GM19463 (cell line): ENCODE results near the gene FRMD4A.

ENCODE experiments used
- ATAC-seq: cut with Tn5 transposase; IDR thresholded peaks from one replicate; pipeline ENCODE4 v1.9.1; 2021; ENCODE audit warnings: mild to moderate bottlenecking, moderate library complexity; ENCODE audit not compliant: unreplicated experiment

Gene FRMD4A

GRCh38 chr10:13715100-13715499, 615.6 kb downstream of the FRMD4A start:
- ATAC-seq: no peak

- ATAC-seq: peak; percentile 83
These were observed 617.7 kb downstream of the FRMD4A start for GRCh38 chr10:13712837-13713581.

GRCh38 chr10:13712476-13712836, 618.3 kb downstream of the FRMD4A start:
- ATAC-seq: no peak

- ATAC-seq: no peak
These were observed 619.4 kb downstream of the FRMD4A start for GRCh38 chr10:13711291-13711690.

- no peak for ATAC-seq
These were observed 620.6 kb downstream of the FRMD4A start for GRCh38 chr10:13709931-13710650.

- no peak for ATAC-seq
These were observed 622.3 kb downstream of the FRMD4A start for GRCh38 chr10:13708256-13708990.

- peak; percentile 46 for ATAC-seq
These were observed 623.4 kb downstream of the FRMD4A start for GRCh38 chr10:13707156-13707881.

GRCh38 chr10:13706604-13707003, 624.1 kb downstream of the FRMD4A start:
- ATAC-seq: no peak

- ATAC-seq: no peak
These were observed 624.5 kb downstream of the FRMD4A start for GRCh38 chr10:13706175-13706574.

GRCh38 chr10:13705526-13706174, 625.1 kb downstream of the FRMD4A start:
- no peak for ATAC-seq

- no peak for ATAC-seq
These were observed 625.8 kb downstream of the FRMD4A start for GRCh38 chr10:13704964-13705363.

GRCh38 chr10:13703997-13704536, 626.7 kb downstream of the FRMD4A start:
- ATAC-seq: no peak

- ATAC-seq: no peak
These were observed 627.5 kb downstream of the FRMD4A start for GRCh38 chr10:13703101-13703818.

GRCh38 chr10:13701157-13701919, 629.4 kb downstream of the FRMD4A start:
- no peak for ATAC-seq

GRCh38 chr10:13700473-13701144, 630.1 kb downstream of the FRMD4A start:
- no peak for ATAC-seq

GRCh38 chr10:13699216-13699615, 631.5 kb downstream of the FRMD4A start:
- ATAC-seq: no peak

GRCh38 chr10:13698217-13698616, 632.5 kb downstream of the FRMD4A start:
- no peak for ATAC-seq

- no peak for ATAC-seq
These were observed 634.7 kb downstream of the FRMD4A start for GRCh38 chr10:13696071-13696470.
